Right ventricle myocardium inferior (tissue), 1 donor: Measurements from ENCODE around the gene RTL1. TPM values are rescaled to one million over a fixed set of nuclear protein-coding genes. Genes with fewer than 3 reads are reported as not detected.

Experiments used
- microRNA-seq: library from miRNA; unstranded; fragments of <30 nt; microRNA quantifications from one replicate; pipeline ENCODE4 v1.2.0, GENCODE V29; 2020
- total RNA-seq: library from RNA; stranded (reverse); fragmentation: NEBNext Ultra II Directional; extraction: Animal tissue kit (Norgen Biotek cat#: 25700); gene quantifications from one replicate; pipeline ENCODE4 v1.2.1, GENCODE V29; 2021
- donor health status: DM: no; HTN: yes; CAD: no; lungs with severe emphysema.

The RTL1 gene
- total RNA-seq, 1 donor from 2014 or later, result not detected

Small RNA genes within 50 kb of the gene (microRNA-seq; reads per million reads assigned to microRNA genes)
- gene MIR127 (554 reads per million, percentile 75 among the genes with 10 or more reads in this experiment), gene MIR136 (33.6 reads per million, percentile 40 among the genes with 10 or more reads in this experiment), gene MIR337 (320 reads per million, percentile 67 among the genes with 10 or more reads in this experiment), gene MIR370 (21.0 reads per million, percentile 33 among the genes with 10 or more reads in this experiment), gene MIR431 (21.3 reads per million, percentile 34 among the genes with 10 or more reads in this experiment), gene MIR432 (21.7 reads per million, percentile 35 among the genes with 10 or more reads in this experiment), gene MIR433 (39.0 reads per million, percentile 41 among the genes with 10 or more reads in this experiment), gene MIR493 (111 reads per million, percentile 54 among the genes with 10 or more reads in this experiment), gene MIR665 (1.1 reads per million)

Other genes with a start within 250 kb of the RTL1 start
- gene DLK1, start 176.8 kb downstream of the RTL1 start, total RNA-seq, result 52.3 TPM
- 34.8 TPM for gene MEG3, start 77.6 kb downstream of the RTL1 start, total RNA-seq